HG03571 (cell line): ENCODE results near the gene CAPN2.

Source experiments
- ATAC-seq: cut with Tn5 transposase; IDR thresholded peaks from one replicate; pipeline ENCODE4 v1.9.1; 2021; ENCODE audit not compliant: unreplicated experiment

CAPN2 gene

DNA sequence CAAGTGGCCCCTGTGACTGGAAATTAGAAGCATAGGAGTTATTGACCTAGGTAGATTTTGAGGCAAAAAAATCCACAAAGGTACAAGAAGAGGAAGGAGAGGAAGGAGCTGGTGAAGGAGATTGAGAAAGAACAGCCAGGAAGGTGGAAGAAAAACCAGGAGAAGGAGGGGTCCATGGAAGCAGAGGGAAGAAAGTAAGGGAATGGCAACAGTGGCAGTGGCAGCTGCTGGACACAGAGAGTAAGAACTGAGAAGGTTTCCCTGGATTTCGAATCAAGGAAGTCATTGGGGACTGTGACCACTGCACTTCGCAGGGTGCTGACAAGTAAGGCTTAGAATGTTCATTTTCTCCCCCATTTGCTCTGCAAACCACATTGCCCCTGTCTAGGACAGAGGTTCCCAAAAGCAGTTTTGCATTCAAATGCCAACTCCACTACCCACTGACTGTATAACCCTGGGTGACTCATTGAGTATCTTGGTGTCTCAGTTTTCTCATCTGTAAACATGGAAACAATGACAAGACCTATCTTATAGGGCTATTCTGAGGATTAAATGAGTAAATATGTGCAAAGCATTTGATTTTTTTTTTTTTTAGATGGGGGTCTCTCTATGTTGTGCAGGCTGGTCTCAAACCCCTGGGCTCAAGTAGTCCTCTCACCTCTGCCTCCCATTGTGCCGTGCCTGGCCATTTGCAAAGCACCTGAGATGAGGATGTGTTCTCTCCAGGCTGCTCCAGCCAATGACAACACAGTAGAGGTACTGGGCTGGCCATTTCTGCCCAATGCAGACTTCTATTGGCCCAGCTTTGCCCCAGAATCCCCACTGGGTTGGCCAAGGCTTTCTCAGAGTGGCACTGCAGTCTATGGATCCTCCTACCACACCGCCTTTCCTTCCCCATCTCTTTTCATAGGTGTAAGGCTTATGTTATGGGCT, 9.3 kb upstream of the CAPN2 start:
- no peak for ATAC-seq

DNA sequence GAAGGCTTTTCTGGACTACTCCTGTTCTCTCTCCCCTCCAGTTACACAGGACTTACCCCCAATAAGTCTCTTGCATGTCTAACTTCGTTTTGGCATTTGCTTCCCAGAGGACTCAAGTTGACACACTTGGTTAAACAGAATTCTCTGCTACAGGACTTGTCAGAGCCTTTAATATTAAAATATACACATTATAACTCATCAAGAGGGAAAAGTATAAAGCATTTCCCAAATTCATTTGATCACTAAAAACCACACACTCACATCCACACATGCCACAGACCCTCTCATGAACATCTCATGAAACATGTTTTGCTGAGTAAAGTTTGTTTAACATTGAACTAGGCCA, 8.7 kb upstream of the CAPN2 start:
- no peak for ATAC-seq

DNA sequence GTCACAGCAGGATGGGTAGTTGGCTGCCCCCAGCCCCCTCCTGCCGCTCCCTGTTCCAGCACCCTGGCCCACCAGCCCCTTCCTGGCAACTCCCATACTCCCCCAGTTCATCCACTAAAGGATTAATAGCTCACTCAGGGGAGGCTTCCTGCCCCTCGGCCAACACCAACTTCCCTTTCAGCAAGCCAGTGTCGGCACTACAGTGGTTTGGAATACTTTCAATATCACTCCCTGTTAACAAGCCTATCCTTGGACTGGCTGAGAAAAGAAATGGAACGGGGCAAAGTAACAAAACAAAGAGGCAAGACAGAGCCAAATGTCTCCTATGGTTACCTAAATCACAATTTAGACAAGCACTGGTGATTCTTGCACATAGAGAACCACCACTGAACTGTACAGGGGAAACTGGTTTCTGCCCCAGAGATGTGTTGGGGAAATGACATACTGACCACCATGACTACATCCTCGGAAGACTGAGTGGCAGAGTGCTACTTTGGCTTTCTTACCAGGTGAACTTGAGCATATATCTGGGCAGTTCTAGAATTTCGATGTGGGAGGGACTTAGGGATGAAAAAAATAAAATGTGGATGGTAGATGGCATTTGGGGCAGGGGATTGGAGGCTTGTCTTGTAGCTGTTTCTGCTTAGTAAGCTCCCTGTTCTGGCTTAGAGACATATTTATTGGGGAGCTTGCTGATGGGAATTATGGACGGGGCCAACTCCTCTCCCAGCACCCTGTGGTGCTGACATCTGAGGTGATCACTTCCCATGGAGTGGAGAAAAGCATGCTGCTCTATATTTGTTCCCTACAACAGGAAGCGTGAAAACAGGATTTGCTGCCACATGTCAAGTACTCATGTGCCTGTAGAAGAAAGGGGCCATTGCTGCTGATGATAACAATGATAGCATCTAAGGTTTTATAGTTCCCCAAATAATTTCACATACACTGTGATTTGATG, 7.1 kb upstream of the CAPN2 start:
- no peak for ATAC-seq

DNA sequence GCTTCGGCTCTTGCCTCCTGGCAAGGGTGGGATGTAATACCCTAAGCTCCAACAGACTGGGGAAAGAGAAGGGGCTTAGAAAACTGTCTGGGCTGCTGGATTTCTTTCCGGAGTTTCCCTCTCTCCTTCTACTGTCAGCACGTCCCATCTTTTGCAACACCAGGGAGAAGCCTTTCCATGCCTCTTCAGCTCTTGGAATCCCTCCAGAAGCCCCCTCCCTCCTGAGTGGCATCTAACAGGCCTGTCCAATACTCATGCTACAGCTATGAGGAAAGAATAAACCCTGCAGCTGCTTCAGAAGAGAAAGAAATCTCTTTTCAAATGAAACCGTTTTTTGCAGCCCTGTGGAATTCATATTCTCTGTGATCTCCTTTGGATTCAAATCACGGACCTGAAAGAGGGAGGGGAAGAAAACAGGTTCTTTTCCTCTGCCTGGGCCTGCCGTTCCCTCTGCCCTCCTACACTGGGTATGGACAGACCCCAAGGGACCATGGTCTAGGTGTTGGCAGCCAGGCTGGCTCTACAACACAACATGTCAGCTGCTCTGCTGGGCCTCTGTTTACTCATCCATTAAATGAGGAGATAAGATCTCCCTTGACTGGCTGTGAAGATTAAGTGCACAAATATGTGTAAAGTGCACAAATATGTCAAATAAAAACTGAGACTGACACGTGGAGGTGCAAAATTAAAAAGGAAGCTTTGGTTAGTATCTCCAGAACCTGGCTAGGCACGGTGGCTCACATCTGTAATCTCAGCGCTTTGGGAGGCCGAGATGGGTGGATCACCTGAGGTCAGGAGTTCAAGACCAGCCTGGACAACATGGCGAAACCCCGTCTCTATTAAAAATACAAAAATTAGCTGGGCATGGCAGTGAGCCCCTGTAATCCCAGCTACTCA, 6.0 kb upstream of the CAPN2 start:
- ATAC-seq: no peak

DNA sequence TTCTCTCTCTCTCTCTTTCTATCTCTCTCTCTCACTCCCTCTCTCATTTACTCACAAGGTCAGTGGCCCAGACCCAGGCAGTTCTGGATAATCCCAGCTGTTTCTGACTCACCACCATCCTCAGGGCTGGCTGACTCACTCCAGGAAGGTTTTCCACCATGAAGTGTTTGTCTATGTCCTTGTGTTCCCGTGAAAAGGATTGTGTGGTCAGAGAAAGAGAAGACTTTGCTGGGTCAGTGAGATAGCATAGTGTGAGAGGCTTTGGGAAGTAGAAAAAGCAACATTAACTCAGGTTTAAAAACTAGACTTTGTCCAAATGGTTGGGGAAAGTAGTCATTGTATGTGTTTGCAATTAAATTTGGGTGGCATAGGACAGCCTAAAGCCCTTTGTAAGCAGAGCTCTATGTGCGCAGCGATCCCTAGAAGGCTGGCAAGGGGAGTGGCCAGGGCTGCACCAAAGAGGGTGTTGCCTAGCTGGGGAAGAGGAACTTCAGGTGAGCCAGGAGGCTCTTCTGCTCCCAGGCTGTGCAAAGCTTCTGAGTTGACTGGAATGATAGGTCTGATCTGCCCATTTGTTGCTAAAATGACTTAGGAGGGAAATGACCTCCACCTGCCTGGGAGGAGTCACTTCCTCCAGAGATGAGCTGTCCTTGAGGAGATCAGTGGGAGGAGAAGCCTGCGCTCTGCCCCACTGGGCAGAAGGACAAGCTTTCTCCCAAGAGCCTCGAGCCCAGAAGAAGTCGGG, 4.9 kb upstream of the CAPN2 start:
- ATAC-seq: no peak

DNA sequence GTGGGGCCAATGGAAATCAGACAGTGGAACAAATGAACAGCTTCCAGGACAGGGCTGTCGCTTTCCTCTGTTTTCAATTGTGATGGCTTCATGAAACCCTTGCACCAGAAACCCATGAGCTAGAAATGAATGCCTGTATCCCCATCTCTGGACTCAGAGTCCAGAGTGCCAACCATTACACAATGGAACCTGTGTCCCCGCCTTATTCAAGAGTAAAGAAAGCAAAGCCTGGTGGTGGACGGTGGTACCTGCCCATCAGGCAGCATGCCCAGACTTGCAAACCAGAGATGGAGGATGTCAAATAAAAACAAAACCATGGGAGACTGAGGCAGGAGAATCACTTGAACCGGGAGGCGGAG, 4.4 kb upstream of the CAPN2 start:
- no peak for ATAC-seq

DNA sequence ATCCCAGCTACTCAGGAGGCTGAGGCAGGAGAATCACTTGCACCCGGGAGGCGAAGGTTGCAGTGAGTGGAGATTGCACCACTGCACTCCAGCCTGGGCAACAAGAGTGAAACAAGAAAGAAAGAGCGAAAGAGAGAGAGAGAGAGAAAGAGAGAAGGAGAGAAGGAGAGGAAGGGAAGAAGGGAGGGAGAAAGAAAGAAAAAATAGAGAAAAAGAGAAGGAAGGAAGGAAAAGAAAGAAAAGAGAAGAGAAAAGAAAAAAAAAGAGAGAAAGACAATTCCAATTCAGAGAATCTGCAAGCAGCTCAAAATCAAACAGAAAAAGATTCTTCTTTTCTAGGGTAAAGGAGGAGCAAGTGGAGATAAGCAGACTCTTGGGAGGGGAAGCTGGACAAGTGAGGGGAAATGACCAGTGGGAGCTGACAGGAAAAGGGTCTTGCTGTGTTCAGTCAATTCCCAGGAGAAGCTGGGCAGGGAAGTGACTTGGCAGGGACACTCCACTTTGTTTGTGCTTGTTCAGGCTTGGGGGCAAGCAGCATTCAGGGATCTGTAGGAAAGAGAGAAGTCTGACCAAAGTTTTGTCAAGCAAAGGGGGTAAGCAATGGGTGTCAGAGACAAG, 3.6 kb upstream of the CAPN2 start:
- ATAC-seq: no peak

DNA sequence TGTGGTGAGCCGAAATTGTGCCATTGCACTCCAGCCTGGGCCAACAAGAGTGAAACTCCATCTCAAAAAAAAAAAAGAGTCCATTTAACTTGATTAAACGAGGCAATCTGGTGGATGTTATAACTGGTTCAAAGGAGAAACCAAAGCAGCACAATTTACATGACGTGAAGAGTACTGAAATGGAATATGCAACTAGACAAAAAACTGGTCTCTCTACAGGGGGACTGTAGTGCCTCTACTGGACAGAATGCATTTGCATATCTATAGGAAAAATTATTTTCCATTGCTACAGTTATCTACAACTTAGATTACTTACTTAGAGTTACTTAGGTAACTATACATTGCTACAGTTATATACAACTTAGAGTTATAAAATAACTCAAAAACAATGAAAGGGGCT, 2.7 kb upstream of the CAPN2 start:
- ATAC-seq: no peak

DNA sequence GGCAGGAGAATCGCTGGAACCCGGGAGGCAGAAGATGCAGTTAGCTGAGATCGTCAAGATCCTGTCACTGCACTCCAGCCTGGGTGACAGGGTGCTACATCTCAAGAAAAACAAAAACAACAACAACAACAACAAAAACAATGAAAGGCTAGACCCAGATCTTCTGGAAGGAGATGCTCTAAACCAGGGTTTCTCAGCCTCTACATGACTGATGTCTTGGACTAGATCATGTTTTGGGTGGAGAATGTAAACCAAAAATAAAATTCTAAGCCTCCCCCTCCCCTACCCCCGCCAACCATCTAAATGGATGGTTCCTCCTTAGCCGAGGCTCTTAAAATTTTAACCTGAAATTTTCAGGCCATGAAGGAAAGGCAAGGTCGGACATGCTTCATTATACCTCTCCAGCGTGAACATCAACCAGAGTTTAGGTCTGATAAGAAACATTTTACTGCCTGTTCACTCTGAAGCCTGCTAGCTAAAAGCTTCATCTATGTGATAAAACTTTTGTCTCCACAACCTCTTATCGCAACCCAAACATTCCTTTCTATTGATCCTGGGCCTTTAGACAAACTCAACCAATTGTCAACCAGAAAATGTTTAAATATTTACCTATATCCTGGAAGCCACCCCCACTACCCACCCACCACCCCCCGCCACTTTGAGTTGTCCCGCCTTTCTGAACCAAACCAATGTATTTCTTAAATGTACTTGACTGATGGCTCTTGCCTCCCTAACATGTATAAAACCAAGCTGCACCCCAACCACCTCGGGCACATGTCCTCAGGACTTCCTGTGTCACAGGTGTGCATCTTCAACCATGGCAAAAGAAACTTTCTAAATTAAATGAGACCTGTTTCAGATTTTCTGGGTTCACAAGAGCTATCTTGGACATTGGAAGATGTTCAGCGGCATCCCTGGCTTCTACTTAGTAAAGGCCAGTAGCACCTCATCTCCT, 1.9 kb upstream of the CAPN2 start:
- no peak for ATAC-seq

DNA sequence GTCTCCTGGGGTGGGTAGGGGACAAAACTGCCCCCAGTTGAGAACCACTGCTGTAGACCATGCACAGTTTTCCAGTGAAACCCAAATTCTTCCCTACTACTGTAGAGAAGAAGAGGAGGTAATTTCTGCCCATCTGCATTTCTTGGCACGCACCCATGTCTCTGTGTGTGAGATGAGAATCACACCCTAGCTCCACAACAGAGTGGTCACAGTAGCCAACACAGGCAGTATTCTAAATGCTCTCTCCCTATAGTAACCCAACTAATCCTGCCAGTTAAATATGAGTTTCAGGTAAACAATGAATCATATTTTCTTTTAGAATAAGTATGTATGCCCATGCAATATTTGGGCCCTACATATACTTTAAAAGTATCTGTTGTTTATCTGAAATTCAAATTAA, 1.2 kb upstream of the CAPN2 start:
- ATAC-seq: no peak

DNA sequence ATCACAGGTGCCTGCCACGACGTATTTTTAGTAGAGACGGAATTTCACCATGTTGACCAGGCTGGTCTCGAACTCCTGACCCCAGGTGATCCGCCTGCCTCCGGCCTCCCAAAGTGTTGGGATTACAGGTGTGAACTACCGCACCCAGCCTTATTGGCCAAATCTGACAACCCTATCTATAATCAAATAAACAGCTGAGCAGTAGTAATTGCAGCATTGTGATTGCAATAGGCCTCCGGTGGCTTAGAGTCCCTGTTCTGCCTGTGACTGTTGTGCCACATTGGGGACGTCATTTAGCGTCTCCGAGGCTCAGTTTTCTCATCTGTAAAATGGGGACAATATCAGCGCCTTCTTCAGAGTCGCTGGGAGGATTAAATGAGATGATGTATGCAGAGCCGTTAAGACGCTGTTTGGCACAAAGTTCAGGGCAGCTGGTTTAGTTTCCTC, 569 bp upstream of the CAPN2 start:
- no peak for ATAC-seq

DNA sequence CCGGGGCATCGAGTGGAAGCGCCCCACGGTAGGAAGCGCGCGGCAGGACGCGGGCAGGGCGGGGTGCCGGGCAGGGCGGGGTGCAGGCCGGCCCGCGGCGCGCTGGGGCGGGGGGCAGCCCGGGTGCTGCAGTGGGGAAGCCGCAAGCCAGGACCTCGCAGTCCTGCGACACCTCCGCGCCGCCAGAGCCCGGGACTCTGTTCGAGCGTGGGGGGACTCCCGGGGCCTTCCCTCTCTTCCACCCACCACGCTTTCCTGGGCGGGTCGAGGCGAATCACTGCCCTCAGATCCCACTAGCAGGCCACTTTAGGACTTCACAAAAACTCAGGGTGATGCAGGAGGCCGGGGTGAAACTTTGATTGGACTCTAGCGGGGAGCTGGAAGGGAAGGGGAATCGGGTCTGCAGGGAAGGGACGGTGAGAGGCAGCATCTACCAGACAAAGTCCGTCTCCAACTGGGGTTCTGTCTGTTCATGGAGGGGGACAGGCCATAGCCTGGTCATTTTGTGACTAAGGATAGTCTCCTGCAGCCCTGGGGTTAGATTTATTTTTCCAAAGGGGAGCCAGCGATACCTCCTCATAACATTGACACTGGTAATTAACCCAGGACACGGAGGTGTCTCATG, 623 bp downstream of the CAPN2 start:
- ATAC-seq: peak; percentile 31

DNA sequence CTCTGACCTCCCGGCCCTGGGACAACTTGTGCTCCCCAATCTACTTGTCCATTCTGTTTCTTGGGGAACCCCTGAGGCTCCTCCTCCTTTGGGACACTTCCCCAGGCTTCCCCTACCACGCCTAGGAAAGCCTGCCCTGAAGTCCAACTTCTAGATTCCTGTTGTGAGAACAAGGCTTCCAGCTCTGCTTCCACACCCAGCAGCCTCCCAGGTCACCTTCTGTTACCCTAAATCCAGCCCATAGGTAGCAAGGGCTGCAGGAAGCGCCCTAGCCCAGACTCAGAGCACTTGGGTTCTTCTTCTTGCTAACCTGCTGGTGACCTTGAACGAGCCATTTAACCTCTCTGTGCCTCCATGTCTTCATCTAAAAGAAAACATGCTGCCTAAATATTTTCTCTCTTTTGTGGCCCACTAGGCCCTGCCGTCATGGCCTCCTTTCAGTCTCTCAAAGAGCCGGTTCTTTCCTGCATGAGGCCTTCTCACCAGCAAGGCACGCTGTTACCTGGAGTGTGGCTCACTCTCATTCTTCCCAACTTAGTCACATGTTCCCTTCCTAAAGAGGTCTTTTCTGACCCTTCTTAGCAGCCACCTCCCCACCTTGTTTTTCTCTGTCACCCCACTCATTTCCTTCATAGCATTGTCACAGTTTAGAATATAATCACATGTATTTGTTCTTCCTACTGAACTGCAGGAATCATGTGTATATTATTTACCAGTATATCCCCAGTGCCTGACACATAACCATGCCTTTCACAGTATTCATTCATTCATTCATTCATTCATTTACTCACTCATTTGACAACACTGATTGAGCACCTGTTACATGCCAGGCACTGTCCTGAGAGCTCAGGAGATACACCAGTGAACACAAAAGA, 1.4 kb downstream of the CAPN2 start:
- no peak for ATAC-seq

DNA sequence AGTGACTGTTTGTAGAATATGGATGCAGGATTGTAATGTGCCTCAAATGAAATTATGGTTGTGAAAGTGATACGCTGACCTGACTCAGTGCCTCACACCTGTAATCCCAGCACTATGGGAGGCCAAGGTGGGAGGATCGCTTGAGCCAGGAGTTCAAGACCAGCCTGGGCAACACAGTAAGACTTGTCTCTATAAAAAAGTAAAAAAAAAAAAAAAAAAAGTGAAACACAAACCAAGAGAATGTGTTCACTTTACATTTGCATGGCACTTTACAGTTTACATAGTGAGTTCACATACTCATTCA, 2.0 kb downstream of the CAPN2 start:
- no peak for ATAC-seq

DNA sequence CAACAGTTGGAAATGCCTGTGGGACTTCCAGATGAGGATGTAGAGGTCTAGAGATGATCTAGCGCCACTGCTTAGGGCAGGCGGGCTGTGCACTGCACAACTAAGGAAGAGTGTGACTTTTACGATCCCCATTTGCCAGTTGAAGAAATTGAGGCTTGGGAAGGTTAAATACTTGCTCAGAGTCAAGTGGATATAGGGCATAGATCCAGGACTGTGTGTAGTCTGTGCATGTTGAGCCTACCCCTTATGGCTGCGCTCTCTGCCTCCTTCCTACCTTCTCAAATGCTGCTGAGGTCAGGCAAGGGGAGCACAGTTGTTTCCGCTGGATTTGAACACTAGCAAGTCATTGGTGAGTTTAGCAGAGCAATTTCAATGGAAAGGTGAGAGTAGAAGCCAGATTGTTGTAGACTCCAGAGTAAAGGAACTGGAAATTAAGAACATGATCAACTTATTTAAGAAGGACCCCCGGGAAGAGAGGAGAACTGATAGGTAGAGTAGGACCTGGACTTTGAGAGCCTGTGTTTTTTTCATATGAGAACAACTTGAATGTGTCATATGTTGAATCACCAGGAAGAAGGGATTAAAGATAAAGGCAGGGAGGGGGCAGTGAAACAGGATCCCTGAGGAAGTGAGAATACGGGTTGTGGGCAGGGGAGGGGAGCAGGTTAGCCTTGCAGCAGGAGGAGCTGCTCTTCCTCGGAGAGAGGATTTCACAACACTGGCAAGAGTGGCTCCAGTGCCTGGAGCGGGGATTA, 2.7 kb downstream of the CAPN2 start:
- no peak for ATAC-seq

DNA sequence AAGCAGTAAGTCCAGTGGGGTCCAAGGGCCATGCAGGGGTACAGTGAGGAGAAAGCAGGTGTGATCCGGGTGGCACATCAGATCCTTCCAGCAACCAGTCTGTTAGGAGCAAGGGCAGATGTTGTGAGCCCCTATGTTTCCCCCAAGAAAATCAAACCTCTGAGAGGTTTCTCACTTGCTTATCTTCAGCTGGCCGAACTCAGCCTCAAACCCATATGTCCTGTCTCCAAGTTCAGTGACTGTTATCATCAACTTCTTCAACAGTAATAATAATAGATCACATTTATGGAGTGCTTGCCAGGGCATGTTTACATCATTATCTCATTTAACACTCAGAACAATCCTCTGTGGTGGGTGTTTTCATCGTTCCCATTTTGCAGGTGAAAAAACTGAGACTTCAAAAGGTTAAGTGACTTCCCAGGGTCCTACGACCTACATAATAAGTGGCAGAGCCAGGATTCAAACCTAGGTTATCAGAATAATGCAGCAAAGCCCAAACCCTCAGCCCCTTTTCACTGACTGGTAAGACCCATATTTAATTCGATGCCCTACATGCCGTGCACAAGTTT, 3.3 kb downstream of the CAPN2 start:
- no peak for ATAC-seq
